ENCODE results near the gene CELSR2. TPM values are rescaled to one million over a fixed set of nuclear protein-coding genes. Genes with fewer than 3 reads are reported as not detected.
"Not testable (repeated sequence)": the region's sequence is repeated elsewhere in the genome, so short reads cannot be mapped to it uniquely, and the experiment has no call there.

CELSR2 gene
- total RNA-seq, 2 experiments from 2014 or later = 1.0 to 1.3 TPM

GRCh38 chr1:109213824-109214693, 35.3 kb upstream of the CELSR2 start, which contains the start of gene SARS1:
TSS of gene SARS1 (plus strand) at chr1:109213918. CDS start at chr1:109213993, 75 bp downstream.
- no peaks in the 10 kb centered on the region for H3K9me3 Mint-ChIP-seq
- H3K4me3 Mint-ChIP-seq = peak within 1 kb of the TSS; percentile 98
- peaks cover 31% of the 10 kb centered on the region for H3K4me1 Mint-ChIP-seq (ENCODE audit: low read depth)
- intact Hi-C loops (cut with micrococcal nuclease) = loop anchor here (1.0 to 2.0 kb wide), 5 partner anchors 13 to 271 kb away; partner anchors contain the start of genes CELSR2 and PSMA5
- ChIA-PET POLR2A (interaction anchor here (0.6 to 3.4 kb wide), 16 partner anchors 8 to 552 kb away, joined by 3 to 18 read pairs (median 4); partner anchors contain the start of genes ELAPOR1, PSMA5, TAF13 and TMEM167B), CTCF (interaction anchor here (0.7 to 6.0 kb wide), 15 partner anchors 8 to 426 kb away, joined by 3 to 68 read pairs (median 4); partner anchors contain the start of genes CELSR2 and CYB561D1)
- no peaks in the 10 kb centered on the region for H3K27me3 Mint-ChIP-seq
- H3K36me3 Mint-ChIP-seq = peaks cover 36% of the 10 kb centered on the region
- peak within 1 kb of the TSS; percentile 97 for H3K27ac Mint-ChIP-seq
- peak; percentile 92 for DNase-seq

- H3K36me3 Mint-ChIP-seq = peaks cover 36% of the 10 kb centered on the region
- peak overlapping the region; percentile 98 for H3K4me3 Mint-ChIP-seq
- H3K9me3 Mint-ChIP-seq = no peaks in the 10 kb centered on the region
- CTCF ChIA-PET = interaction anchor here (0.8 to 6.0 kb wide), 9 partner anchors 9 to 317 kb away, joined by 3 to 68 read pairs (median 5); partner anchors contain the start of gene CELSR2
- peak; percentile 72 for DNase-seq
- no peaks in the 10 kb centered on the region for H3K27me3 Mint-ChIP-seq
- H3K4me1 Mint-ChIP-seq (ENCODE audit: low read depth) = peaks cover 31% of the 10 kb centered on the region
- intact Hi-C loops (cut with micrococcal nuclease) = loop anchor here (1.0 to 2.0 kb wide), 4 partner anchors 14 to 270 kb away; partner anchors contain the start of gene PSMA5
- peak overlapping the region; percentile 97 for H3K27ac Mint-ChIP-seq
- POLR2A ChIA-PET = interaction anchor here (0.6 to 3.4 kb wide), 13 partner anchors 8 to 553 kb away, joined by 3 to 18 read pairs (median 7); partner anchors contain the start of genes PSMA5, TAF13 and TMEM167B
Measured at GRCh38 chr1:109214695-109215623, 34.4 kb upstream of the CELSR2 start.

DNA sequence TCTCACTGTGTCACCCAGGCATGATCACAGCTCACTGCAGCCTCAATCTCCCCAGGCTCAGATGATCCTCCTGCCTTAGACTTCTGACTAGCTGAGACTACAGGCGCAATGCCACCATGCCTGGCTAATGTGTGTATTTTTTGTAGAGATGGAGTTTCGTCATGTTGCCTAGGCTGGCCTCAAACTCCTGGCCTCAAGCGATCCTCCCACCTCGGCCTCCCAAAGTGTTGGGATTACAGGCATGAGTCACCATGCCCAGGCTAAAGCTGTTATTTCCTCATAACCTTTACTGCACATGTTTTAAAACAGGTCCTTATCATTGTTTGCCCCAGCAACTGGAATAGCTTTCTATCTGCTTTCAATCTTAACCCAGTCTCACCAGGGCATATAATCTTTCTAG, 32.7 kb upstream of the CELSR2 start:
- H3K27me3 Mint-ChIP-seq = no peaks in the 10 kb centered on the region
- peaks cover 39% of the 10 kb centered on the region for H3K4me1 Mint-ChIP-seq (ENCODE audit: low read depth)
- H3K36me3 Mint-ChIP-seq = peaks cover 43% of the 10 kb centered on the region
- POLR2A ChIA-PET = interaction anchor here (0.6 to 3.4 kb wide), 3 partner anchors 23 to 234 kb away, joined by 3 to 14 read pairs (median 3); no protein-coding TSS in a partner anchor
- no peaks in the 10 kb centered on the region for H3K9me3 Mint-ChIP-seq
- CTCF ChIA-PET = interaction anchor here (1.0 to 2.9 kb wide), 3 partner anchors 15 to 67 kb away, joined by 3 to 10 read pairs (median 4); partner anchors contain the start of gene PSRC1
- DNase-seq = no peak
- H3K27ac Mint-ChIP-seq = peak overlapping the region; percentile 97
- H3K4me3 Mint-ChIP-seq = peak overlapping the region; percentile 98
- intact Hi-C loops (cut with micrococcal nuclease) = no loop called here

GRCh38 chr1:109218516-109218915, 30.8 kb upstream of the CELSR2 start:
- CTCF ChIA-PET = interaction anchor here (1.0 to 2.9 kb wide), 2 partner anchors 17 to 64 kb away, joined by 3 to 10 read pairs; partner anchors contain the start of gene PSRC1
- H3K36me3 Mint-ChIP-seq = peaks cover 53% of the 10 kb centered on the region
- POLR2A ChIA-PET = no interaction called here
- H3K9me3 Mint-ChIP-seq = no peaks in the 10 kb centered on the region
- no peaks in the 10 kb centered on the region for H3K27me3 Mint-ChIP-seq
- intact Hi-C loops (cut with micrococcal nuclease) = no loop called here
- no peak overlapping the region for H3K4me3 Mint-ChIP-seq
- no peak overlapping the region for H3K27ac Mint-ChIP-seq
- DNase-seq = no peak
- H3K4me1 Mint-ChIP-seq (ENCODE audit: low read depth) = peaks cover 44% of the 10 kb centered on the region

DNA sequence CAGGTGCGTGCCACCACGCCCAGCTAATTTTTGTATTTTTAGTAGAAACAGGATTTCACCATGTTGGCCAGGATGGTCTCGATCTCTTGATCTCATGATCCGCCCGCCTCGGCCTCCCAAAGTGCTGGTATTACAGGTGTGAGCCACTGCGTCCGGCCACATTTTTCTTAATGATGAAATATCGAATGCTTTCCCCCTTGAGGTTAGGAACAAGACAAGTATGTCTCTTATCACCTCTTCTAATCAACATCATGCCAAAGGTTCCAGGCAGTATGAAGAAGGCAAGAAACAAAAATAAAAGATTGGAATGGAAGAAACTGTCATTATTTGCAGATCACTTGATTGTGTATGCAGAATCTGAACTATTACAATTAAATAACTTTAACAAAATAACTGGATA, 28.1 kb upstream of the CELSR2 start:
- H3K4me3 Mint-ChIP-seq; H3K27ac Mint-ChIP-seq; H3K9me3 Mint-ChIP-seq; POLR2A ChIA-PET; intact Hi-C loops (cut with micrococcal nuclease); DNase-seq; CTCF ChIA-PET; H3K27me3 Mint-ChIP-seq: not testable (repeated sequence)
- Mint-ChIP-seq H3K36me3 (peaks cover 47% of the 10 kb centered on the region), H3K4me1 (ENCODE audit: low read depth) (peaks cover 42% of the 10 kb centered on the region)

GRCh38 chr1:109225308-109225707, 24.0 kb upstream of the CELSR2 start:
- Mint-ChIP-seq H3K4me1 (ENCODE audit: low read depth) (peaks cover 27% of the 10 kb centered on the region), H3K27me3 (no peaks in the 10 kb centered on the region), H3K4me3 (no peak overlapping the region), H3K36me3 (peaks cover 42% of the 10 kb centered on the region), H3K9me3 (no peaks in the 10 kb centered on the region), H3K27ac (no peak overlapping the region)
- no peak for DNase-seq
- CTCF ChIA-PET = interaction anchor here (1.1 to 2.0 kb wide), 6 partner anchors 10 to 308 kb away, joined by 3 to 7 read pairs (median 5); no protein-coding TSS in a partner anchor
- intact Hi-C loops (cut with micrococcal nuclease) = no loop called here
- POLR2A ChIA-PET = interaction anchor here (1.0 to 1.1 kb wide), 3 partner anchors 12 to 57 kb away, joined by 3 to 4 read pairs (median 3); partner anchors contain the start of genes PSRC1 and SARS1

GRCh38 chr1:109225711-109226445, 23.5 kb upstream of the CELSR2 start:
- DNase-seq = no peak
- Mint-ChIP-seq H3K36me3 (peaks cover 44% of the 10 kb centered on the region), H3K4me3 (no peak overlapping the region), H3K9me3 (no peaks in the 10 kb centered on the region), H3K27me3 (no peaks in the 10 kb centered on the region), H3K27ac (no peak overlapping the region), H3K4me1 (ENCODE audit: low read depth) (peaks cover 25% of the 10 kb centered on the region)
- ChIA-PET CTCF (interaction anchor here (1.1 to 1.7 kb wide), 2 partner anchors 11 to 24 kb away, joined by 3 to 7 read pairs; no protein-coding TSS in a partner anchor), POLR2A (interaction anchor here (1.0 to 1.1 kb wide), 3 partner anchors 12 to 57 kb away, joined by 3 to 4 read pairs (median 3); partner anchors contain the start of genes PSRC1 and SARS1)
- intact Hi-C loops (cut with micrococcal nuclease) = no loop called here

DNA sequence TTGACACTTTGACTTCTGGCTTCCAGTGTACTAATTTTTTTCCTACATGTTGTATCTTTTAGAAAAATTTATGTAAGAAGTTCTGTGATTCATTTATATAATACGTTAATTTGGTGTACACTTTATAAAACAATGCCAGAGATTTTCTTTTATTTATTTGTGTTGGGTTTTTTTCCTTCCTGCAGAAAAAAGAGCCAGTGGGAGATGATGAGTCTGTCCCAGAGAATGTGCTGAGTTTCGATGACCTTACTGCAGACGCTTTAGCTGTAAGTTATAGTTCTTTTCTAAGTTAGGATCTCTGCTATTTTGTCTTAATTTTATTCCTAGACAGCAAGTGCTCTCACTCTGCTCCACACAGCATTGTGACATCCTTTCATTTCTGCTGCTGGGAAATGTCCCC, 21.2 kb upstream of the CELSR2 start:
- POLR2A ChIA-PET = no interaction called here
- intact Hi-C loops (cut with micrococcal nuclease) = no loop called here

GRCh38 chr1:109229531-109230127, 19.7 kb upstream of the CELSR2 start:
- Mint-ChIP-seq H3K9me3 (no peaks in the 10 kb centered on the region), H3K27ac (no peak overlapping the region), H3K4me3 (no peak overlapping the region), H3K4me1 (ENCODE audit: low read depth) (peaks cover 10% of the 10 kb centered on the region), H3K36me3 (peaks cover 40% of the 10 kb centered on the region), H3K27me3 (no peaks in the 10 kb centered on the region)
- ChIA-PET CTCF (no interaction called here), POLR2A (no interaction called here)
- DNase-seq = no peak
- intact Hi-C loops (cut with micrococcal nuclease) = no loop called here

More for the DNA sequence above, 21.2 kb upstream of the CELSR2 start:
- Mint-ChIP-seq H3K4me1 (ENCODE audit: low read depth) (peaks cover 15% of the 10 kb centered on the region), H3K9me3 (no peaks in the 10 kb centered on the region), H3K27ac (no peak overlapping the region), H3K36me3 (peaks cover 44% of the 10 kb centered on the region), H3K27me3 (no peaks in the 10 kb centered on the region), H3K4me3 (no peak overlapping the region)
- CTCF ChIA-PET = interaction anchor here (1.2 kb wide), 1 partner anchor 11 kb away, joined by 5 read pairs; no protein-coding TSS in a partner anchor
- no peak for DNase-seq

DNA sequence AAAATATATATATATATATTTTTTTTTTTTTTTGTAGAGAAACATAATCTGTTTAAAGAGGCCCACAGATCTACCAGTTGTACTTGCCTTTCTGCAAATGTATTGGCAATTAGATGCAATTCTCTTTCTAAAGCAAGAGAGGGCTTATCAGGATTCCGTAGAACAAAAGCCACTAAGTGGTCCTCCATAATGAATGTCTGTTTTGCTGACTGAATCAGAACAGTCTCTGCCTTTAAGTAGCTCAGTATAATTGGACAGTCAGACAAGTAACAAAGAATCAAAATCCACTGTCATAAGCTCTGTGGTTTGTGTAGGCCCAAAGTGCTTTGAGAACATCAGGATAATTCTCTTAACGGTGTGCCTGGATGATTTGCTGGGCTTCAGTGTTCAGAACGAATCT, 18.3 kb upstream of the CELSR2 start:
- Mint-ChIP-seq H3K4me3 (no peak overlapping the region), H3K36me3 (peaks cover 42% of the 10 kb centered on the region), H3K4me1 (ENCODE audit: low read depth) (peaks cover 1% of the 10 kb centered on the region), H3K9me3 (no peaks in the 10 kb centered on the region), H3K27me3 (no peaks in the 10 kb centered on the region), H3K27ac (no peak overlapping the region)
- ChIA-PET POLR2A (interaction anchor here (1.6 kb wide), 1 partner anchor 17 kb away, joined by 5 read pairs; the partner anchor contains the start of gene SARS1), CTCF (interaction anchor here (1.2 to 1.5 kb wide), 2 partner anchors 30 to 301 kb away, joined by 3 to 7 read pairs; no protein-coding TSS in a partner anchor)
- DNase-seq = no peak
- intact Hi-C loops (cut with micrococcal nuclease) = no loop called here

Data from activated CD4-positive, alpha-beta memory T cell treated with anti-CD3 and anti-CD28 coated beads for 36 hours (primary cell).